Occipital lobe (tissue), 2 donors: ENCODE results near the gene ZMYM3. TPM values are rescaled to one million over a fixed set of nuclear protein-coding genes. Genes with fewer than 3 reads are reported as not detected.

Experiments used
- DNase-seq: peaks from one replicate; lab custom pipeline; 2025; lab: John Stamatoyannopoulos, UW
- total RNA-seq: library from RNA; depleted of rRNA; stranded (reverse); fragments of >200 nt; gene quantifications from one replicate; pipeline ENCODE4 v1.2.3, GENCODE V29; 2014

Gene ZMYM3
- total RNA-seq, 1 donor from 2014 or later: 24.2 TPM

GRCh38 chrX:71214604-71215337 lies 39.2 kb downstream of the ZMYM3 start:
- no peak for DNase-seq

DNA sequence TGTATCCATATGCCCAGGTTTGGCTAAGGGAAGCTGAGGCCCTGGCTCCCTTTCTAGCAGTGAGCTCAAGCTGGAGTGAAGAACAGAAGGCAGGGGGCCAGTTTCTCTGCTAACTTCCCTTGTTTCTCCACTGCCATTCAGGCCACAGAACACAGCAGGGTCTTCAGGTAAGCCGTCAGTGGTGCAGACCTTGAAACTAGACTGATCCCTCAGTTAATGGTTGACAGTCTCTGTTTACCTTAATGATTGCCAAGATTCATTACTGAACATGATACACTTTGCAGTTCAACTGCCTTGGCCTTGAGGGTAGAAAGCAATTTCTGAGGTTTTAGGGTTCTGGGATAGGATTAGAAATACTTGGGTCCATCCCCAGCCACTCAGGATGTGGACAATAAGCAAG lies 39.8 kb downstream of the ZMYM3 start:
- no peak for DNase-seq

GRCh38 chrX:71212536-71212935 lies 41.4 kb downstream of the ZMYM3 start:
- no peak for DNase-seq

- no peak for DNase-seq
Observed at GRCh38 chrX:71210816-71211215, 43.1 kb downstream of the ZMYM3 start.

DNA sequence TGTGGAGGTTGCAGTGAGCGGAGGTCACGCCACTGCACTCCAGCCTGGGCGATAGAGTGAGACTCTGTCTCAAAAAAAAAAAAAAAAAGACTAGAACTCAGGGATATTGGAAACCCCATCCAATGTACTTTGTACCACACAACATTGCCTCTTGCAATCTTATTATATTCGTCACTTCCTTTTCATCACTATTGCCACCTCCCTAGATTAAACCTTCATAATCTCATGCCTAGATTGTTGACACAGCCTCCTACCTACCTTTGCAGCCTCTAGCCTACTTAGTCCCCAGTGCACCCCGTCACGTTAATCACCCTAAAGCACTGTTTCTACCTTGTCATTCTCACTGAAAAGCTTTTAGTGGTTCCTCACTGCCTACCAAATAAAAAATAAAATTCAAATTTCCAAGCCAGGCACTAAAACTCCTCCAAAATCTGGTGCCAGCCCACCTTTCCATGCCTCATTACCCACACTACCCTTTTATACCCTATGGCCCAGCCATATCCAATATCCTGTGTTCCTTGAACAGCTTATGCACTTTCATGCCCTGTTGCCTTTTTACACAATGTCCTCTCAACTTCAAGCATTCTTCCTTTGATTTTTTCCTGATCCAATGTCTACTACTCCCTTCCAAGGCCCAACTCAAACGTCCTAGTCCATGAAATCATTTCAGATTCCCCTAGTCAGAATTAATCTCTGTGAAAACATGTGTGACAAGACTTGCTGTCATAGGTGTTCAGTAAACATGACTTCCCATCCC lies 54.5 kb downstream of the ZMYM3 start:
- DNase-seq: no peak

GRCh38 chrX:71198066-71198465 lies 55.9 kb downstream of the ZMYM3 start:
- no peak for DNase-seq

DNA sequence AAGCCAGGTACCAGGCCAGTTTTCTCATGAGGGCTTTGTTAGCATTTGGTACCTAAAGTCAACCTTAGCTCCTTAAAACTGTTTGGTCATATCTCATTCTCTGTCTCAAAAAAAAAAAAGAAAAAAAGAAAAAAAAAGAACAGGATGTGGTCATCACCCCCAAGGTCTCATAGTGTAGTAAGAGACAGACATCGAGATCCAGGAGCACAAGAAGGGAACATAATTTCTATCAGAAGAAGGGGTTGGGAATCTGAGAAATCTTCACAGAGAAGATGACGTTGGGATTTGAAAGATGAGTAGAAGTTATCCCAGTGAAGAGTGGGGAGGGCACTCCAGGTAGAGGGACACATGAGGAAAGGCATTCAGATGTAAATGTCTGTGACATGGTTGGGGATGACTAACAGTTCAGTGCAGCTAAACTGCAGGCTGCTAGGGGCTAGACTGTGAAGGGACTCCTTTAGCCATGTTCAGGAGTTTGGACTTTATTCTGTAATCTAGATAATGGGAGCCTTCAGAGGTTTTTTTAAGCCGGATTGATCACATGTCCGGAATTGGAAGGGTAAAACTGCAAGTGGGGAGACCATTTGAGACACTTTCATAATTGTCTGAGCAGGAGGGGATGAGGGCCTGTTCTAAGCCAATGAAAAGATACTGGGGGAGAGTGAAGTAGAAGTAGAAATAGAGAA lies 57.8 kb downstream of the ZMYM3 start:
- DNase-seq: no peak

DNA sequence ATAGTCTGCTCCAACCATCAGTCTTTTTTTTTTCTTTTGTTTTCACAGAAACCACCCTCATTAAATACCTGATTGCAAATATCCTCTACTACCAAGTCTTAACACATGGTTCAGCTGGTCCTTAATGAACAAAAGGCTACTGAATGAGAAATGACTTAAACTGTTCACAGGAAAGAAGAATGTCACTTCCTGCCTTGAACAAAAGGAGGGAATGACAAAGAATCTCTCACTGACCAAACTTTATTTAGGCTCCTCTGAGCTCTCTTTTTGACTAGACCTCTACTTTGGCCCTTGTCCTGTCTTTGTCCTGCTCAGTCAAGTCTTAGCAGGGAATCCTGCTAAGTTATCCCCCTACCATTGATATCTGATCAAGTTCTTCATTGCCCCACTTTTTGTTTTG lies 62.7 kb downstream of the ZMYM3 start:
- DNase-seq: no peak

Other genes starting within 250 kb of the ZMYM3 start
- 72.4 TPM for gene SNX12, start 185.8 kb downstream of the ZMYM3 start, total RNA-seq
- gene FOXO4, start 158.3 kb downstream of the ZMYM3 start, total RNA-seq: 5.8 TPM
- not detected for gene CXorf65, start 147.4 kb downstream of the ZMYM3 start, total RNA-seq
- not detected for gene IL2RG, start 142.6 kb downstream of the ZMYM3 start, total RNA-seq
- 24.6 TPM for gene MED12, start 135.5 kb downstream of the ZMYM3 start, total RNA-seq
- gene NLGN3, start 109.3 kb downstream of the ZMYM3 start, total RNA-seq: 18.7 TPM
- not detected for gene GJB1, start 30.9 kb downstream of the ZMYM3 start, total RNA-seq
- 372 TPM for gene NONO, start 29.5 kb upstream of the ZMYM3 start, total RNA-seq
- gene ITGB1BP2, start 47.6 kb upstream of the ZMYM3 start, total RNA-seq: 0.78 TPM
- gene TAF1, start 112.2 kb upstream of the ZMYM3 start, total RNA-seq: 56.9 TPM